HEK293T (cell line): ENCODE results near the gene UBXN2A.
A peak's percentile ranks its signal among the peaks of the same experiment; 100 is the strongest.

Experiments used
- CTCF ChIA-PET: fragments of 350-600 bp; formaldehyde crosslinking; extraction: SDS; loops from one replicate; lab custom pipeline; 2021; ENCODE audit warnings: antibody characterized with exemption, inconsistent platforms; lab: Yijun Ruan, JAX
- POLR2A ChIA-PET: fragments of 350-600 bp; formaldehyde crosslinking; extraction: SDS; loops from one replicate; lab custom pipeline; 2020; ENCODE audit warnings: antibody characterized with exemption, inconsistent platforms; lab: Yijun Ruan, JAX
- DNase-seq: peaks from one replicate; pipeline ENCODE4 v3.0.0; 2012; ENCODE audit warnings: mixed read lengths; ENCODE audit errors: extremely low spot score
- ARNT ChIP-seq: fragments of 450-650 bp; IDR thresholded peaks from 2 replicates; pipeline ENCODE4 v1.6.1; 2017; ENCODE audit warnings: mild to moderate bottlenecking
- BHLHE40 ChIP-seq: fragments of 450-650 bp; IDR thresholded peaks from 2 replicates; pipeline ENCODE4 v1.6.1; 2016; ENCODE audit warnings: mild to moderate bottlenecking, moderate library complexity, borderline replicate concordance
- CTBP1 ChIP-seq: fragments of 450-650 bp; IDR thresholded peaks from 2 replicates; pipeline ENCODE4 v1.6.1; 2016; ENCODE audit warnings: borderline replicate concordance
- ELF4 ChIP-seq: fragments of 450-650 bp; IDR thresholded peaks from 2 replicates; pipeline ENCODE4 v1.6.1; 2017; ENCODE audit warnings: antibody characterized with exemption
- FOXA1 ChIP-seq: fragments of 450-650 bp; IDR thresholded peaks from 2 replicates; pipeline ENCODE4 v1.6.1; 2016; ENCODE audit warnings: mild to moderate bottlenecking
- FOXK2 ChIP-seq: fragments of 450-650 bp; IDR thresholded peaks from 2 replicates; pipeline ENCODE4 v1.6.1; 2016; ENCODE audit warnings: mild to moderate bottlenecking
- FOXM1 ChIP-seq: fragments of 450-650 bp; IDR thresholded peaks from 2 replicates; pipeline ENCODE4 v1.6.1; 2017; ENCODE audit warnings: mild to moderate bottlenecking, borderline replicate concordance
- HDGF ChIP-seq: fragments of 450-650 bp; IDR thresholded peaks from 2 replicates; pipeline ENCODE4 v1.6.1; 2017; ENCODE audit warnings: antibody characterized with exemption, borderline replicate concordance
- L3MBTL2 ChIP-seq: fragments of 450-650 bp; conservative IDR thresholded peaks from 2 replicates; pipeline ENCODE4 v1.6.1; 2016; ENCODE audit warnings: mild to moderate bottlenecking
- LEF1 ChIP-seq: fragments of 450-650 bp; IDR thresholded peaks from 2 replicates; pipeline ENCODE4 v1.6.1; 2017; ENCODE audit warnings: mild to moderate bottlenecking, borderline replicate concordance
- NFRKB ChIP-seq: fragments of 450-650 bp; IDR thresholded peaks from 2 replicates; pipeline ENCODE4 v1.6.1; 2016; ENCODE audit warnings: mild to moderate bottlenecking, moderate library complexity
- PKNOX1 ChIP-seq: fragments of 450-650 bp; IDR thresholded peaks from 2 replicates; pipeline ENCODE4 v1.6.1; 2016
- SP1 ChIP-seq: fragments of 450-650 bp; IDR thresholded peaks from 2 replicates; pipeline ENCODE4 v1.6.1; 2017
- SUZ12 ChIP-seq: fragments of 450-650 bp; IDR thresholded peaks from 2 replicates; pipeline ENCODE4 v1.6.1; 2016; ENCODE audit warnings: mild to moderate bottlenecking
- TARDBP ChIP-seq: fragments of 450-650 bp; IDR thresholded peaks from 2 replicates; pipeline ENCODE4 v1.6.1; 2016
- ZNF384 ChIP-seq: fragments of 450-650 bp; IDR thresholded peaks from 2 replicates; pipeline ENCODE4 v1.6.1; 2016

UBXN2A gene

GRCh38 chr2:23918837-23919489 lies 21.3 kb upstream of the UBXN2A start:
- POLR2A ChIA-PET = interaction anchor here (2.2 kb wide), 1 partner anchor 8 kb away, joined by 9 read pairs; the partner anchor contains the start of gene ATAD2B
- TF ChIP-seq LEF1 (no peak), BHLHE40 (no peak), ZNF384 (no peak), ARNT (no peak), TARDBP (no peak), ELF4 (no peak), SUZ12 (no peak), PKNOX1 (no peak), L3MBTL2 (no peak)
- CTCF ChIA-PET = no interaction called here
- DNase-seq = no peak

- CTCF ChIA-PET = interaction anchor here (0.6 to 4.0 kb wide), 6 partner anchors 16 to 159 kb away, joined by 3 to 27 read pairs (median 5); partner anchors contain the start of genes TP53I3, UBXN2A and WDCP
- peak; percentile 33; the same call in 1 of the 2 replicates for TF ChIP-seq L3MBTL2
- TF ChIP-seq LEF1 = peak; percentile 81; the same call in 1 of the 2 replicates
- peak; percentile 89 for TF ChIP-seq CTBP1
- TF ChIP-seq NFRKB = no peak
- TF ChIP-seq ZNF384 = peak; percentile 65; the same call in 1 of the 2 replicates
- TF ChIP-seq FOXK2 = no peak
- TF ChIP-seq SUZ12 = no peak
- no peak for TF ChIP-seq TARDBP
- no peak for TF ChIP-seq HDGF
- peak; percentile 96 for TF ChIP-seq PKNOX1
- no peak for TF ChIP-seq SP1
- TF ChIP-seq BHLHE40 = no peak
- DNase-seq = no peak
- POLR2A ChIA-PET = interaction anchor here (0.7 to 5.7 kb wide), 7 partner anchors 15 to 159 kb away, joined by 3 to 80 read pairs (median 12); partner anchors contain the start of genes SF3B6, UBXN2A and WDCP
These were observed 15.5 kb upstream of the UBXN2A start for GRCh38 chr2:23924589-23925359.

GRCh38 chr2:23925702-23926289 lies 14.5 kb upstream of the UBXN2A start:
- TF ChIP-seq ARNT (no peak), TARDBP (no peak), BHLHE40 (no peak), HDGF (no peak), ZNF384 (no peak)
- POLR2A ChIA-PET = interaction anchor here (0.6 to 5.7 kb wide), 9 partner anchors 14 to 546 kb away, joined by 3 to 80 read pairs (median 9); partner anchors contain the start of genes SF3B6, UBXN2A and WDCP
- CTCF ChIA-PET = interaction anchor here (0.8 to 4.0 kb wide), 5 partner anchors 15 to 158 kb away, joined by 3 to 27 read pairs (median 11); partner anchors contain the start of genes TP53I3, UBXN2A and WDCP
- DNase-seq = peak; percentile 20

- POLR2A ChIA-PET = interaction anchor here (0.6 to 5.7 kb wide), 18 partner anchors 8 to 546 kb away, joined by 3 to 80 read pairs (median 7); partner anchors contain the start of genes SF3B6, TP53I3, UBXN2A and WDCP
- peak; percentile 27 for DNase-seq
- TF ChIP-seq SUZ12 (no peak), ARNT (no peak), LEF1 (no peak), PKNOX1 (no peak), FOXM1 (no peak)
- CTCF ChIA-PET = interaction anchor here (1.0 to 4.0 kb wide), 11 partner anchors 15 to 158 kb away, joined by 3 to 27 read pairs (median 5); partner anchors contain the start of genes TP53I3, UBXN2A and WDCP
These were observed 13.9 kb upstream of the UBXN2A start for GRCh38 chr2:23926290-23926749.

GRCh38 chr2:23926750-23927571 lies 13.3 kb upstream of the UBXN2A start, which contains the start of gene ATAD2B:
Gene ATAD2B, minus strand, starts transcription at chr2:23927123. Its CDS starts 353 bp downstream, at chr2:23926770.
- TF ChIP-seq L3MBTL2 = peak; percentile 74
- no peak for TF ChIP-seq FOXA1
- TF ChIP-seq SP1 = no peak
- peak; percentile 58; the same call in 1 of the 2 replicates for TF ChIP-seq ARNT
- peak; percentile 93 for DNase-seq
- CTCF ChIA-PET = interaction anchor here (1.0 to 4.0 kb wide), 10 partner anchors 14 to 158 kb away, joined by 3 to 27 read pairs (median 5); partner anchors contain the start of genes TP53I3, UBXN2A and WDCP
- POLR2A ChIA-PET = interaction anchor here (0.6 to 5.7 kb wide), 39 partner anchors 9 to 522 kb away, joined by 3 to 80 read pairs (median 4); partner anchors contain the start of genes SF3B6, TP53I3, UBXN2A and WDCP
